ENCODE measurements around the gene WDR77.

Gene WDR77

GRCh38 chr1:111448918-111449702 is at the start of gene WDR77, which contains the start of gene ATP5PB:
WDR77 (minus strand) TSS chr1:111449256; CDS start chr1:111449169, 87 bp downstream.
ATP5PB (plus strand) TSS chr1:111449464; CDS start chr1:111449542, 78 bp downstream.
- peak; percentile 99 for DNase-seq
- in situ Hi-C loops (cut with HindIII; ENCODE audit: low pct_ligation_motif_present, low pct_unique_long_range_greater_than_20kb, low sequenced_read_pairs) = no loop called here

- DNase-seq = no peak
- in situ Hi-C loops (cut with HindIII; ENCODE audit: low pct_ligation_motif_present, low pct_unique_long_range_greater_than_20kb, low sequenced_read_pairs) = no loop called here
Observed at GRCh38 chr1:111497592-111497991, 48.5 kb upstream of the WDR77 start.

- in situ Hi-C loops (cut with HindIII; ENCODE audit: low pct_ligation_motif_present, low pct_unique_long_range_greater_than_20kb, low sequenced_read_pairs) = no loop called here
Observed at GRCh38 chr1:111496398-111496797, 47.3 kb upstream of the WDR77 start.

GRCh38 chr1:111491070-111491469 is 42.0 kb upstream of the WDR77 start:
- DNase-seq = no peak
- in situ Hi-C loops (cut with HindIII; ENCODE audit: low pct_ligation_motif_present, low pct_unique_long_range_greater_than_20kb, low sequenced_read_pairs) = no loop called here

More at GRCh38 chr1:111496398-111496797, 47.3 kb upstream of the WDR77 start:
- no peak for DNase-seq

- in situ Hi-C loops (cut with HindIII; ENCODE audit: low pct_ligation_motif_present, low pct_unique_long_range_greater_than_20kb, low sequenced_read_pairs) = no loop called here
- DNase-seq = no peak
Observed at GRCh38 chr1:111490220-111490619, 41.2 kb upstream of the WDR77 start.

GRCh38 chr1:111489604-111490003 is 40.5 kb upstream of the WDR77 start:
- no peak for DNase-seq
- in situ Hi-C loops (cut with HindIII; ENCODE audit: low pct_ligation_motif_present, low pct_unique_long_range_greater_than_20kb, low sequenced_read_pairs) = no loop called here

GRCh38 chr1:111488669-111489068 is 39.6 kb upstream of the WDR77 start:
- in situ Hi-C loops (cut with HindIII; ENCODE audit: low pct_ligation_motif_present, low pct_unique_long_range_greater_than_20kb, low sequenced_read_pairs) = no loop called here
- no peak for DNase-seq

GRCh38 chr1:111487133-111487532 is 38.1 kb upstream of the WDR77 start:
- in situ Hi-C loops (cut with HindIII; ENCODE audit: low pct_ligation_motif_present, low pct_unique_long_range_greater_than_20kb, low sequenced_read_pairs) = no loop called here
- DNase-seq = no peak

- in situ Hi-C loops (cut with HindIII; ENCODE audit: low pct_ligation_motif_present, low pct_unique_long_range_greater_than_20kb, low sequenced_read_pairs) = no loop called here
Observed at GRCh38 chr1:111486431-111486830, 37.4 kb upstream of the WDR77 start.

GRCh38 chr1:111484391-111485026 is 35.5 kb upstream of the WDR77 start:
- DNase-seq = no peak
- in situ Hi-C loops (cut with HindIII; ENCODE audit: low pct_ligation_motif_present, low pct_unique_long_range_greater_than_20kb, low sequenced_read_pairs) = no loop called here

More at GRCh38 chr1:111486431-111486830, 37.4 kb upstream of the WDR77 start:
- DNase-seq = no peak

GRCh38 chr1:111483876-111484275 is 34.8 kb upstream of the WDR77 start:
- DNase-seq = no peak
- in situ Hi-C loops (cut with HindIII; ENCODE audit: low pct_ligation_motif_present, low pct_unique_long_range_greater_than_20kb, low sequenced_read_pairs) = no loop called here

GRCh38 chr1:111483166-111483565 is 34.1 kb upstream of the WDR77 start:
- in situ Hi-C loops (cut with HindIII; ENCODE audit: low pct_ligation_motif_present, low pct_unique_long_range_greater_than_20kb, low sequenced_read_pairs) = no loop called here
- no peak for DNase-seq

- DNase-seq = peak; percentile 55
- in situ Hi-C loops (cut with HindIII; ENCODE audit: low pct_ligation_motif_present, low pct_unique_long_range_greater_than_20kb, low sequenced_read_pairs) = no loop called here
Observed at GRCh38 chr1:111481387-111482221, 32.5 kb upstream of the WDR77 start.

- DNase-seq = no peak
- in situ Hi-C loops (cut with HindIII; ENCODE audit: low pct_ligation_motif_present, low pct_unique_long_range_greater_than_20kb, low sequenced_read_pairs) = no loop called here
Observed at GRCh38 chr1:111480674-111481073, 31.6 kb upstream of the WDR77 start.

GRCh38 chr1:111476761-111477309 is 27.8 kb upstream of the WDR77 start:
- no peak for DNase-seq
- in situ Hi-C loops (cut with HindIII; ENCODE audit: low pct_ligation_motif_present, low pct_unique_long_range_greater_than_20kb, low sequenced_read_pairs) = no loop called here

GRCh38 chr1:111476214-111476613 is 27.2 kb upstream of the WDR77 start:
- in situ Hi-C loops (cut with HindIII; ENCODE audit: low pct_ligation_motif_present, low pct_unique_long_range_greater_than_20kb, low sequenced_read_pairs) = no loop called here
- no peak for DNase-seq

- DNase-seq = no peak
- in situ Hi-C loops (cut with HindIII; ENCODE audit: low pct_ligation_motif_present, low pct_unique_long_range_greater_than_20kb, low sequenced_read_pairs) = no loop called here
Observed at GRCh38 chr1:111475701-111476100, 26.6 kb upstream of the WDR77 start.

- DNase-seq = no peak
- in situ Hi-C loops (cut with HindIII; ENCODE audit: low pct_ligation_motif_present, low pct_unique_long_range_greater_than_20kb, low sequenced_read_pairs) = no loop called here
Observed at GRCh38 chr1:111474521-111474920, 25.5 kb upstream of the WDR77 start.

- DNase-seq = no peak
- in situ Hi-C loops (cut with HindIII; ENCODE audit: low pct_ligation_motif_present, low pct_unique_long_range_greater_than_20kb, low sequenced_read_pairs) = no loop called here
Observed at GRCh38 chr1:111474106-111474505, 25.1 kb upstream of the WDR77 start.
